ENCODE data around the gene PRKCQ.
"Not testable (repeated sequence)": the region's sequence is repeated elsewhere in the genome, so short reads cannot be mapped to it uniquely, and the experiment has no call there.

The PRKCQ gene

DNA sequence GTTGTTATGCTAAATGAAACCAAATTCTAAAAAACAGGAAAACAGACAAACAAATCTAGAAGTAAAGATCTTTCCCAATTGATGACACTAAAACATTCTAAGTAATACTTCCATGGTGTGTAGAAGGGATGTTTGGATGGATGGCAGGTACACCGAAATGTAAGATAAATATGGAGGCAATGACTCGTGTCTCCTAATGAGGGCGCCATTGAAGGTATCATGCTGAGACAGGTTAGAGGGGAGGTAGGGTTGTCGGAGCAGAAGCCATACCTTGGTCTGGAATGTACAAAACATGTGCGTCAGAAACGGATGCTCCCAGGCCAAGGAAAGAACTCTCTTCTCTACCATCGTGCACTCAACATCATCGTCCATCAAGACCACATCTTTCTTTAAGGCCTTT lies 101.4 kb downstream of the PRKCQ start:
- Histone ChIP-seq H3K4me3 (ENCODE audit: low read length) (no peak overlapping the region), H3K36me3 (ENCODE audit: insufficient read depth, low read length) (no peaks in the 10 kb centered on the region), H3K9me3 (replicated peaks; ENCODE audit: low read length) (no peaks in the 10 kb centered on the region), H3K9ac (ENCODE audit: low read depth, low read length) (no peak overlapping the region), H3K4me1 (ENCODE audit: control insufficient read depth, insufficient read depth, low read length) (no peaks in the 10 kb centered on the region), H3K27me3 (ENCODE audit: control insufficient read depth, insufficient read depth, low read length) (no peaks in the 10 kb centered on the region), H3K4me2 (ENCODE audit: low read length) (no peak overlapping the region)

DNA sequence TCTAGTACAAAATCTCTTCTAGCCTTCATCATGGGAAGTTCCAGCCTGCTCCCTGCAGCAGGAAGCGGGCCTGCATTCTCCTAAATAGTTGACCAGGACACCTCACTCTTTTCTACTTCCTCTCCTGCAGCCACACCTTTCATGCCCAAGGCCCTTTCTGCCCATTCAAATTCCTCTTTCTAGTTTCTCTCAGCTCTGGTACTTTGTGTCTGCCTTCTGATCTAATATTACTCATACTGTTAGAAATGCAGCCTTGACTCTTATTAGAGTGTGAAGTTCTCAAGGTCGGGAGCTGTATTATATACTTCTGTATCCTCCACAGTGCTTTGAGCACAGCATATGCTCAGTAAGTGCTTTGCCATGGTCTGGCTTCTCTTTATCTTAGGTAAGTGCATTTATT lies 103.1 kb downstream of the PRKCQ start:
- H3K4me2 ChIP-seq (ENCODE audit: low read length), result no peak overlapping the region
- H3K9ac ChIP-seq (ENCODE audit: low read depth, low read length), result no peak overlapping the region
- H3K4me3 ChIP-seq (ENCODE audit: low read length), result no peak overlapping the region
- no peaks in the 10 kb centered on the region for H3K4me1 ChIP-seq (ENCODE audit: control insufficient read depth, insufficient read depth, low read length)
- no peaks in the 10 kb centered on the region for H3K36me3 ChIP-seq (ENCODE audit: insufficient read depth, low read length)
- H3K27me3 ChIP-seq (ENCODE audit: control insufficient read depth, insufficient read depth, low read length), result no peaks in the 10 kb centered on the region
- no peaks in the 10 kb centered on the region for H3K9me3 ChIP-seq (replicated peaks; ENCODE audit: low read length)

DNA sequence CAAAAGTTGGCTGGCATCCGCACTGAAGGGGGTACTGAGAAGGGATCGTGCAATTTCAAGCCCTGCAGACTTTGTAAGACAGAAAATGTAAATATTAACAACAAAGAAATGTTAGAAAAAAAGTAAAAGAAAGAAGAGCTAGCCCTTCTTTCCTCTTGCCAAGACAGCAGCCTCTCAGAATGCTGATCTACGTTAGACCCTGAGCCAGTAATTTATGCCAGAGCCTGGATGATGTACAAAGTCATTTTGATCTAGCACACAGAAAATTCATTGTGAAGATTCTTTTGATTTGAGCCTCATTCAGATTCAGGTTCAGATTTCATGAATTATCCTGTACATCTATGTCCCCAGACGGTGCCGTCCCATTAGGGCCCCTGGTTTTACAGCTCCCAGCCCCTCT lies 105.2 kb downstream of the PRKCQ start:
- H3K4me3 ChIP-seq (ENCODE audit: low read length), result no peak overlapping the region
- no peaks in the 10 kb centered on the region for H3K27me3 ChIP-seq (ENCODE audit: control insufficient read depth, insufficient read depth, low read length)
- H3K4me2 ChIP-seq (ENCODE audit: low read length), result no peak overlapping the region
- no peaks in the 10 kb centered on the region for H3K9me3 ChIP-seq (replicated peaks; ENCODE audit: low read length)
- no peaks in the 10 kb centered on the region for H3K4me1 ChIP-seq (ENCODE audit: control insufficient read depth, insufficient read depth, low read length)
- H3K9ac ChIP-seq (ENCODE audit: low read depth, low read length), result no peak overlapping the region
- no peaks in the 10 kb centered on the region for H3K36me3 ChIP-seq (ENCODE audit: insufficient read depth, low read length)

GRCh38 chr10:6473901-6474370 lies 106.1 kb downstream of the PRKCQ start:
- Histone ChIP-seq H3K9ac (ENCODE audit: low read depth, low read length) (no peak overlapping the region), H3K4me3 (ENCODE audit: low read length) (no peak overlapping the region), H3K4me2 (ENCODE audit: low read length) (peak overlapping the region; percentile 38), H3K36me3 (ENCODE audit: insufficient read depth, low read length) (no peaks in the 10 kb centered on the region), H3K27me3 (ENCODE audit: control insufficient read depth, insufficient read depth, low read length) (no peaks in the 10 kb centered on the region), H3K9me3 (replicated peaks; ENCODE audit: low read length) (no peaks in the 10 kb centered on the region), H3K4me1 (ENCODE audit: control insufficient read depth, insufficient read depth, low read length) (no peaks in the 10 kb centered on the region)

GRCh38 chr10:6473430-6473829 lies 106.6 kb downstream of the PRKCQ start:
- no peaks in the 10 kb centered on the region for H3K36me3 ChIP-seq (ENCODE audit: insufficient read depth, low read length)
- H3K4me3 ChIP-seq (ENCODE audit: low read length), result no peak overlapping the region
- H3K4me2 ChIP-seq (ENCODE audit: low read length), result no peak overlapping the region
- no peaks in the 10 kb centered on the region for H3K27me3 ChIP-seq (ENCODE audit: control insufficient read depth, insufficient read depth, low read length)
- H3K4me1 ChIP-seq (ENCODE audit: control insufficient read depth, insufficient read depth, low read length), result no peaks in the 10 kb centered on the region
- H3K9me3 ChIP-seq (replicated peaks; ENCODE audit: low read length), result no peaks in the 10 kb centered on the region
- no peak overlapping the region for H3K9ac ChIP-seq (ENCODE audit: low read depth, low read length)

- H3K4me1 ChIP-seq (ENCODE audit: control insufficient read depth, insufficient read depth, low read length); H3K27me3 ChIP-seq (ENCODE audit: control insufficient read depth, insufficient read depth, low read length); H3K4me2 ChIP-seq (ENCODE audit: low read length); H3K9me3 ChIP-seq (replicated peaks; ENCODE audit: low read length); H3K9ac ChIP-seq (ENCODE audit: low read depth, low read length); H3K4me3 ChIP-seq (ENCODE audit: low read length); H3K36me3 ChIP-seq (ENCODE audit: insufficient read depth, low read length): not testable (repeated sequence)
Measured at GRCh38 chr10:6472710-6473005, 107.4 kb downstream of the PRKCQ start.

DNA sequence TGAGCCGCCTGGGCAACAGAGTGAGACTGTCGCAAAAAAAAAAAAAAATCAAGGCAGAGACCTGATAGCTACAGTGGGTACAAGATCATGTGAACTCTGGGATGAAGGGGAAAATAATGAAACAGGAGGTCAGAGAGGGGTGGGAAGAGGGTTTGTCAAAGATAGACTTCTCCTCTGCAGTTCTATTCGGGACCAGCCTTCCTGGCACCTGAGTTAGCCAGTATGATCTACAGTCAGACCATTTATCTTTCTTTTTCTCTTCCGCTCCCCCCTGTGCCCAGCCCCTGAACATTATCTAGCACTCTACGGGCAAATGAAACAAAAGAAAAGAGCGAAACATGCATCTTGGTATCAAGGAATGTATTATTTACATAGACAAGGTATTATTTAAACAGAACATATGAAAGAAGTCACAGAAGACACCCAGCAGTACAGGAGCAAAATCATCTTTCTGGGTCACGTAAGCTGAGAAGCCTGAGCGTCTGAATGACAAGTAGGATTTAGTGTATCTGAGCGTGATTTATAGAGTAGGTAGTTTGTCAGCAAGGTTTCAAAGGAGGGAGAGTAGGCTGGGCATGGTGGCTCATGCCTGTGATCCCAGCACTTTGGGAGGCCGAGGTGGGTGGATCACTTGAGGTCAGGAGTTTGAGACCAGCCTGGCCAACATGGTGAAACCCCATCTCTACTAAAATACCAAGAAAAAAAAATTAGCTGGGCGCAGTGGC lies 109.0 kb downstream of the PRKCQ start:
- H3K9ac ChIP-seq (ENCODE audit: low read depth, low read length), result no peak overlapping the region
- H3K27me3 ChIP-seq (ENCODE audit: control insufficient read depth, insufficient read depth, low read length), result peaks cover 9% of the 10 kb centered on the region
- H3K4me3 ChIP-seq (ENCODE audit: low read length), result no peak overlapping the region
- H3K9me3 ChIP-seq (replicated peaks; ENCODE audit: low read length), result no peaks in the 10 kb centered on the region
- no peaks in the 10 kb centered on the region for H3K36me3 ChIP-seq (ENCODE audit: insufficient read depth, low read length)
- no peaks in the 10 kb centered on the region for H3K4me1 ChIP-seq (ENCODE audit: control insufficient read depth, insufficient read depth, low read length)
- no peak overlapping the region for H3K4me2 ChIP-seq (ENCODE audit: low read length)

GRCh38 chr10:6469661-6470060 lies 110.4 kb downstream of the PRKCQ start:
- Histone ChIP-seq H3K4me1 (ENCODE audit: control insufficient read depth, insufficient read depth, low read length) (no peaks in the 10 kb centered on the region), H3K9ac (ENCODE audit: low read depth, low read length) (no peak overlapping the region), H3K4me3 (ENCODE audit: low read length) (no peak overlapping the region), H3K27me3 (ENCODE audit: control insufficient read depth, insufficient read depth, low read length) (peaks cover 12% of the 10 kb centered on the region), H3K4me2 (ENCODE audit: low read length) (no peak overlapping the region), H3K36me3 (ENCODE audit: insufficient read depth, low read length) (no peaks in the 10 kb centered on the region), H3K9me3 (replicated peaks; ENCODE audit: low read length) (no peaks in the 10 kb centered on the region)

GRCh38 chr10:6465854-6466601 lies 114.0 kb downstream of the PRKCQ start:
- Histone ChIP-seq H3K4me2 (ENCODE audit: low read length) (no peak overlapping the region), H3K27me3 (ENCODE audit: control insufficient read depth, insufficient read depth, low read length) (peaks cover 12% of the 10 kb centered on the region), H3K4me3 (ENCODE audit: low read length) (no peak overlapping the region), H3K36me3 (ENCODE audit: insufficient read depth, low read length) (no peaks in the 10 kb centered on the region), H3K9me3 (replicated peaks; ENCODE audit: low read length) (no peaks in the 10 kb centered on the region), H3K4me1 (ENCODE audit: control insufficient read depth, insufficient read depth, low read length) (no peaks in the 10 kb centered on the region), H3K9ac (ENCODE audit: low read depth, low read length) (no peak overlapping the region)

DNA sequence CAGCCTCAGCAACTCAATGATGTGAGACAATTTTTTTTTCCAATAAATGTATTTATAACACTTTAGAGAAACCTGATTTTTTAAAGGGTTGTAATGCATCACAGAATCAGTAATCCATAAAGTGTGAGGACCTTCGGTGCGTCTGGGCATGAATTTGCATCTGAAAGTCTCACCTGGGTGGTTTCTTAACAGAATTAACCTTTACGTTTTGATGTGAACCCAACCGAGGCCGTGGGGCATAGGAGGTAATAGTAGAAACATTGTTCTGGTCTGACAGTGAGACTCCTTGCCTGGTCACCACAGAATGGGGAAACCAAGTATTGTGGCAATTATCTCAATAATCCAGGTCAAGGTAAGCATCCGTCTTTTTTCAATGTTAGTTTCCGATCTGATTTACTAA lies 114.6 kb downstream of the PRKCQ start:
- Histone ChIP-seq H3K36me3 (ENCODE audit: insufficient read depth, low read length) (no peaks in the 10 kb centered on the region), H3K27me3 (ENCODE audit: control insufficient read depth, insufficient read depth, low read length) (peaks cover 12% of the 10 kb centered on the region), H3K4me2 (ENCODE audit: low read length) (no peak overlapping the region)

GRCh38 chr10:6464862-6465430 lies 115.1 kb downstream of the PRKCQ start:
- Histone ChIP-seq H3K4me2 (ENCODE audit: low read length) (no peak overlapping the region), H3K27me3 (ENCODE audit: control insufficient read depth, insufficient read depth, low read length) (peaks cover 12% of the 10 kb centered on the region), H3K9me3 (replicated peaks; ENCODE audit: low read length) (no peaks in the 10 kb centered on the region), H3K4me1 (ENCODE audit: control insufficient read depth, insufficient read depth, low read length) (no peaks in the 10 kb centered on the region), H3K4me3 (ENCODE audit: low read length) (no peak overlapping the region), H3K9ac (ENCODE audit: low read depth, low read length) (no peak overlapping the region), H3K36me3 (ENCODE audit: insufficient read depth, low read length) (no peaks in the 10 kb centered on the region)

More for the DNA sequence above, 114.6 kb downstream of the PRKCQ start:
- H3K9me3 ChIP-seq (replicated peaks; ENCODE audit: low read length), result no peaks in the 10 kb centered on the region
- H3K9ac ChIP-seq (ENCODE audit: low read depth, low read length), result no peak overlapping the region
- H3K4me1 ChIP-seq (ENCODE audit: control insufficient read depth, insufficient read depth, low read length), result no peaks in the 10 kb centered on the region
- no peak overlapping the region for H3K4me3 ChIP-seq (ENCODE audit: low read length)

- peaks cover 12% of the 10 kb centered on the region for H3K27me3 ChIP-seq (ENCODE audit: control insufficient read depth, insufficient read depth, low read length)
- H3K9me3 ChIP-seq (replicated peaks; ENCODE audit: low read length), result no peaks in the 10 kb centered on the region
- no peak overlapping the region for H3K4me3 ChIP-seq (ENCODE audit: low read length)
- no peaks in the 10 kb centered on the region for H3K36me3 ChIP-seq (ENCODE audit: insufficient read depth, low read length)
- no peak overlapping the region for H3K4me2 ChIP-seq (ENCODE audit: low read length)
- H3K9ac ChIP-seq (ENCODE audit: low read depth, low read length), result no peak overlapping the region
- H3K4me1 ChIP-seq (ENCODE audit: control insufficient read depth, insufficient read depth, low read length), result no peaks in the 10 kb centered on the region
Measured at GRCh38 chr10:6463366-6463765, 116.7 kb downstream of the PRKCQ start.
